ENCODE data around the gene CPNE4.

Gene CPNE4

GRCh38 chr3:131880948-131881347, 153.9 kb downstream of the CPNE4 start:
- no peak for DNase-seq (ENCODE audit: low read depth)
- no peak for TF ChIP-seq CTCF (IDR thresholded peaks at IDR 0.05; ENCODE audit: low read depth, low read length, missing control alignments)
- no peak overlapping the region for H3K4me3 ChIP-seq (ENCODE audit: low read depth, low read length)

GRCh38 chr3:131868203-131868602, 166.6 kb downstream of the CPNE4 start:
- no peak for TF ChIP-seq CTCF (IDR thresholded peaks at IDR 0.05; ENCODE audit: low read depth, low read length, missing control alignments)
- H3K4me3 ChIP-seq (ENCODE audit: low read depth, low read length): no peak overlapping the region
- DNase-seq (ENCODE audit: low read depth): no peak

DNA sequence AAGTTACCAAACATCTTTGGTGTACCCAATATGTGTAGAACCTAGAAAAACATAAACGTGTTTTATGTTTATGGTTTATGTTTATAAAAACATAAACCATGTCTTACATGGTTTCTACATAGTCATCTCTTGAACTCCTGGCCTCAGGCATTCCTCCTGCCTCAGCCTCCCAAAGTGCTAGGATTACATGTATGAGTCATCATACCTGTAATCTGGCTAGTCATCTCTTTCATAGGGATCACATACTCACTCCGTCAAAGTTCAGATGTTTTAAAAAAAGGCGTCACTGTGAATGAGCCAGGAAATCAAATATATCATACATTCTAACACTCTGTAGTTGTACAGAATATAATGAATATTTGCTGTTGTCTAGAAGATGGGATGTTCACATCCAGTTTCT, 178.6 kb downstream of the CPNE4 start:
- no peak for TF ChIP-seq CTCF (IDR thresholded peaks at IDR 0.05; ENCODE audit: low read depth, low read length, missing control alignments)
- no peak for DNase-seq (ENCODE audit: low read depth)
- H3K4me3 ChIP-seq (ENCODE audit: low read depth, low read length): no peak overlapping the region

DNA sequence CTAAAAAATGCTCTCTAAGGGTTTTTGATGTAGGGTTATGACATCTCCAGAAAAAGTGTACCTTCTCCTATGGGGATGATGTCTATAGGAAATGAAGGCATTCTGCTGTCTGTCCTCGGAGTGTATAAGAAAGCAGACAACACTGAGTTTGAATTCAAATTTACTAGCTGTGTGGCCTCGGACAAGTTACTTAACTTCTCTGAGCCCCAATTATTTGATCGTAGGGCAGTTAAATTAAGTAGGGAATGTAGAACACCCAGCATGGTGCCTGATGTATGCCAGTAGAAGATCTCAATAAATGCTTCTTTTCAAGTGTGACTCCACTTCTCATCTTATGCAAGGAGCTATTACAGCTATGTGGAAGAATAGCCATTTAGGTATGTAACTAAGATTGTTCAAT, 184.6 kb downstream of the CPNE4 start:
- H3K4me3 ChIP-seq (ENCODE audit: low read depth, low read length): no peak overlapping the region
- no peak for DNase-seq (ENCODE audit: low read depth)
- TF ChIP-seq CTCF (IDR thresholded peaks at IDR 0.05; ENCODE audit: low read depth, low read length, missing control alignments): no peak

- no peak overlapping the region for H3K4me3 ChIP-seq (ENCODE audit: low read depth, low read length)
- DNase-seq (ENCODE audit: low read depth): no peak
- no peak for TF ChIP-seq CTCF (IDR thresholded peaks at IDR 0.05; ENCODE audit: low read depth, low read length, missing control alignments)
Observed at GRCh38 chr3:131849616-131850015, 185.2 kb downstream of the CPNE4 start.

DNA sequence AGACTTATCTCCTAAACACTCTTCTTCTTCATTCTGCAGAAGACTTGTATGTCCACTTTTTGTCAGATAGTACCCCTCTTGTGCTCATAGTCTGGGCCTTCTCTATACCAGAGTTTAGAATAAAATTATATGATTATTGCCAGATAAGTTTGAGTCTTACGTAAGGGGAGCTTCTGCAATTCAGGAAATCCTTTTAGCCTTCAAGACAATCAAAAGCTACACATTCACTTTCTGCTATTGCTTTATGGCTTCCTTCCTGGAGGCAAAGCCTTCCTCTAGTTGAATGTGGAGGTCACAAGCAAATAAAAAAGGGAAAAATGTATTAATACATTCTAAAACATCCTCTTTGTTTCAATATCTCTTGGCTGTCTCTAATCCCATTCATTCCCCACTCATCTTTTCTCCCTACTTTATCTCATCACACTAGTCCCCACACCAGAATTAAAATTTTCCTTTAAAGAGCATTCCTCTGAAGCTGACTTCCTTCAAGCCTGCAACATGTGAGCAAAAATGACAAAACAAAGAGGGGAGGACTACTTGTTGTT, 186.8 kb downstream of the CPNE4 start:
- no peak overlapping the region for H3K4me3 ChIP-seq (ENCODE audit: low read depth, low read length)
- DNase-seq (ENCODE audit: low read depth): no peak
- no peak for TF ChIP-seq CTCF (IDR thresholded peaks at IDR 0.05; ENCODE audit: low read depth, low read length, missing control alignments)

GRCh38 chr3:131846296-131846924, 188.4 kb downstream of the CPNE4 start:
- no peak overlapping the region for H3K4me3 ChIP-seq (ENCODE audit: low read depth, low read length)
- no peak for TF ChIP-seq CTCF (IDR thresholded peaks at IDR 0.05; ENCODE audit: low read depth, low read length, missing control alignments)
- no peak for DNase-seq (ENCODE audit: low read depth)
